Embryonic facial prominence (tissue), 1 donor: ENCODE results near the gene FOXM1.
"Not testable (repeated sequence)": the region's sequence is repeated elsewhere in the genome, so short reads cannot be mapped to it uniquely, and the experiment has no call there.

Experiments
- DNase-seq: peaks from one replicate; pipeline ENCODE4 v3.0.0-alpha.2; 2016; ENCODE audit errors: extremely low spot score

The FOXM1 gene

DNA sequence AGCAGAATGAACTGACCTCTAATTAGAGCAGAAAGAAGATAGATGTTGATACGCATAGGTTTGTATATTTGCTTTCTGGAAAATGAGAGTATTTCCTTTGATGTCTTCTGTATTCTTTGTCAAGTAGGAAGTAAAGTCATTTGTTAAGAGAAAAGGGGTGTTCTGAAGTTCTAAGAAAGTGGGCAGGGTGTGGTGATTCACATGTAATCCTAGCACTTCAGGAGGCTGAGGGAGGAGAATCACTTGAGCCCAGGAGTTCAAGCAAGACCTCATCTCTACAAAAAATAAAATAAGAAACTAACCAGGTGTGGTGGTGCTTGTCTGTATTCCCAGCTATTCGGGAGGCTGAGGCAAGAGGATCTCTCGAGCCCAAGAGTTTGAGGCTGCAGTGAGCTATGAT is 2.9 kb upstream of the FOXM1 start:
- DNase-seq: no peak

- no peak for DNase-seq
Measured at GRCh38 chr12:2877953-2878732, 1.2 kb upstream of the FOXM1 start.

- DNase-seq: no peak
Measured at GRCh38 chr12:2876431-2877046, 435 bp downstream of the FOXM1 start.

DNA sequence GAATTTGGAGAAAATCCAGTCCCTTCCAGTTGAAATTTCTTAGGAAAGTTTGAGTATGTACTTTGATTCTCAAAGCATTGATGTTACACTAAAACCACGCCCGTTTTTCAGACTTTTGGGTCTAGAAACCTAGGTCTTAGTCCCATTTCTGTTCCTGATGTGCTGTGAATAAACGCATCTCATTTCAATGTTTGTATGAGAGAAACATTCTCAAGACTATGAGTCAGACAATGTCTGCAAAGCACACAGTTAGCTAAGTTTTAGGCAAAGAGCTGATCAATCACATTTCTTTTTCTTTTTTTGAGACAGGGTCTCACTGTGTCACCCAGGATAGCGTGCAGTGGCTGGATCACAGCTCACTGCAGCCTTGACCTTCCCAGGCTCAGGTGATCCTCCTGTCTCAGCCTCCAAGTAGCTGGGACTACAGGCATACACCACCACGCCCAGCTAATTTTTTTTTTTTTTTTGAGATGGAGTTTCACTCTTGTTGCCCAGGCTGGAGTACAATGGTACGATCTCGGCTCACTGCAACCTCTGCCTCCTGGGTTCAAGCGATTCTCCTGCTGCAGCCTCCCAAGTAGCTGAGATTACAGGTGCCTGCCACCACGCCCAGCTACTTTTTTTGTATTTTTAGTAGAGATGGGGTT is 7.9 kb downstream of the FOXM1 start:
- DNase-seq: not testable (repeated sequence)

GRCh38 chr12:2864198-2864597 is 12.8 kb downstream of the FOXM1 start:
- no peak for DNase-seq

DNA sequence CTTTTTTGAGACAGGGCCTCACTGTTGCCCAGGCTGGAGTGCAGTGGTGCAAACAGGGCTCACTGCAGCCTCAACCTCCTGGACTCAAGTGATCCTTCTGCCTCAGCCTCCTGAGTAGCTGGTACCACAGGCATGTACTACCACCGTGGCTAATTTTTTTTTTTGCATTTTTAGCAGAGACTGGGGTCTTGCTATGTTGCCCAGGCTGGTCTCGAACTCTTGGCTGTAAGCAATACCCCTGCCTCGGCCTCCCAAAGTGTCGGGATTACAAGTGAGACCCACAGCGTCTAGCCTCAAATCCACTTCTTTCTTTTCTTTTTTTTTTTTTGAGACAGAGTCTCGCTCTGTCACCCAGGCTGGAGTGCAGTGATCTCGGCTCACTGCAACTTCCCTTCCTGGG is 13.6 kb downstream of the FOXM1 start:
- DNase-seq: not testable (repeated sequence)

- no peak for DNase-seq
Measured at GRCh38 chr12:2862876-2863275, 14.1 kb downstream of the FOXM1 start.

DNA sequence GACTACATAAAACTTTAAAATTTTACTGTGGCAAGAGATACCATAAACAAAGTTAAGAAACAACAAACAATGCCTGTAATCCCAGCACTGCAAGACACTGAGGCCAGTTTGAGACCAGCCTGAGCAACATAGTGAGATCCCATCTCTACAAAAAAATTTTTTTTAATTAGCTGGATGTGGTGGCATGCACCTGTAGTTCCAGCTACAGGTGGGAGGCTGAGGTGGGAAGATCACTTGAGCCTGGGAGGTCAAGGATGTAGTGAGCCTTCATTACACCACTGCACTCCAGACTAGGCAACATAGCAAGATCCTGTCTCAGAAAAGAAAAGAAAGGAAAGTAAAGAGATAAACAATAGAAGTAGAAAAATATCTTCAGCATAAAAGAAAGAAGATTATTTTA is 16.8 kb downstream of the FOXM1 start:
- no peak for DNase-seq

- no peak for DNase-seq
Measured at GRCh38 chr12:2858944-2859421, 18.0 kb downstream of the FOXM1 start.

- no peak for DNase-seq
Measured at GRCh38 chr12:2858334-2858733, 18.6 kb downstream of the FOXM1 start.

GRCh38 chr12:2857576-2857975 is 19.4 kb downstream of the FOXM1 start:
- no peak for DNase-seq

- DNase-seq: no peak
Measured at GRCh38 chr12:2857021-2857431, 19.9 kb downstream of the FOXM1 start, which contains the start of gene TEX52. TEX52 (minus strand) TSS chr12:2857039; CDS start chr12:2857026, 13 bp downstream.

DNA sequence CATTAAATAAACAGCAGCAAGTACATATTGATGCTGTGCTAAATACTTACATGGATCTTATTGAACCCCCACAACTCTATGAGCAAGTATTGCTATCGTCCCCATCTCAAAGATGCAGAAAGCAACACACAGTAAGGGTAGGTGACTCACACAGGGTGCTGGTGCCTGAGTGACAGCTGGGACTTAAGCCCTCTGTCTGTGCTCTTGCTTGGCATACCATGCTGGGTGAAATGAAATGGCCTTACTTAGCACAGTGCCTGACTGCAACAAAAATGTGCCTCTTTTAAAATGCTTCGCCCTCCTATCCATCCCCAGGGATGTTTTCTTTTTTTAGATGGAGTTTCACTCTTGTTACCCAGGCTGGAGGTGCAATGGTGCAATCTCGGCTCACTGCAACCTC is 20.9 kb downstream of the FOXM1 start:
- no peak for DNase-seq

GRCh38 chr12:2855546-2855945 is 21.4 kb downstream of the FOXM1 start:
- DNase-seq: no peak

- DNase-seq: no peak
Measured at GRCh38 chr12:2854669-2855453, 22.1 kb downstream of the FOXM1 start.

- DNase-seq: no peak
Measured at GRCh38 chr12:2853626-2854025, 23.3 kb downstream of the FOXM1 start.

DNA sequence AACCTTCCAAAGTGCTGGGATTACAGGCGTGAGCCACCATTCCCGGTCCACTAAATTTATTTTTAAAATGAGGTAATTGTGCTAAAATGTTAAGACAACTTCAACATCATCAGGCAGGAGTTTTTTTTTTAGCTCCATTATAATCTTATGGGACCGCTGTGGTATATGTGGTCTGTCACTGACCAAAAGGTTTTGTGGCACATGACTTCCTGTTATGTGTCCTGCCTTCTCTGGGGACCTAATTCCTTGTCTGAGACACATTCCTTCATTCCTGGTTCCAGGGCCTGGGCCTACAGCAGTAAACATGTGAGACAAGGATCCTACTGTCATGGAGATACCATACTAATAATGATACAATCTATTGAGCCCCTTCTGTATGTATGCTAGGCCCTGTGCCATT is 25.0 kb downstream of the FOXM1 start:
- no peak for DNase-seq

GRCh38 chr12:2845280-2845679 is 31.7 kb downstream of the FOXM1 start:
- DNase-seq: no peak

GRCh38 chr12:2844786-2845185 is 32.2 kb downstream of the FOXM1 start:
- DNase-seq: no peak

- no peak for DNase-seq
Measured at GRCh38 chr12:2842948-2843347, 34.0 kb downstream of the FOXM1 start.

DNA sequence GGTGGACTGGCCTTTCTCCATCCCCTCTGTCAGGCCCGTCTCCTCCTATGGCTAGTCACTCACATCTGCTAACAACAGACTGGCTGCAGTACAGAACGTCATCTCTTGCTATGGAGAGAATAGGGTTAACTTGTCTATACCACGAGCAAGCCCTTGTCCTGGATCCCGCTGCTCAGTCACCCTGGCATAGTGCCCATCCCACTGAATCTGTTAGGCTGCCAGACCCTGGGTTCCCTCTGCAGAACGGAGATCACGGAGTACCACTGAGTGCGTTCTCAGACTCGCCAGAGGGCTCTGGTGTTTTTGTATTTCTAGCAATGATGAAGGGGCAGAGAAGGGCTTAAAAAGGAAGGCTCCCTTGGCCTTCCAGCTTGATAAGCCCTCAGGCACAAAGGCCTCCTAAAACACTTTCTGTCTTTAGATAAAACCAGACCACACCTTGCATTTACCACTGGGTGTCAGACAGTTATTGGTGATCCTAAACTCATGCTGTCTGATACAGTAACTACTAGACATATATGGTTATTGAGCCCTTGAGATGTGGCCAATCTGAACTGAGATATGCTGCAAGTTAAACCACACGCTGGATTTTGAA is 35.8 kb downstream of the FOXM1 start:
- no peak for DNase-seq

GRCh38 chr12:2836574-2836973 is 40.4 kb downstream of the FOXM1 start:
- DNase-seq: no peak
